Mononuclear cell (primary cell): ENCODE results near the gene CRIP1. TPM values are rescaled to one million over a fixed set of nuclear protein-coding genes. Genes with fewer than 3 reads are reported as not detected.
A peak's percentile ranks its signal among the peaks of the same experiment; 100 is the strongest.

Experiments
- H3K27me3 ChIP-seq: 2 replicates; pipeline ENCODE4 v1.6.0; 2011; ENCODE audit warnings: low read length, control low read depth; ENCODE audit not compliant: insufficient read depth
- H3K4me1 ChIP-seq: 2 replicates; pipeline ENCODE4 v1.5.1; 2011; ENCODE audit warnings: mild to moderate bottlenecking, low read length, control low read depth; ENCODE audit not compliant: insufficient read depth
- H3K4me3 ChIP-seq: 2 replicates; pipeline ENCODE4 v1.5.1; 2011; ENCODE audit warnings: mild to moderate bottlenecking, low read length, moderate library complexity
- H3K9me3 ChIP-seq: 2 replicates; pipeline ENCODE4 v1.5.1; 2011; ENCODE audit warnings: low read depth, mild to moderate bottlenecking, control low read depth, low read length
- total RNA-seq: library from RNA; depleted of rRNA; stranded (reverse); fragments of >200 nt; gene quantifications from one replicate; pipeline ENCODE4 v1.2.3, GENCODE V29; 2012

CRIP1 gene
- total RNA-seq, 1 donor, result 88.2 TPM

GRCh38 chr14:105490267-105490571 is 3.5 kb downstream of the CRIP1 start:
- peaks cover 49% of the 10 kb centered on the region for H3K4me1 ChIP-seq
- H3K27me3 ChIP-seq, result peaks cover 5% of the 10 kb centered on the region
- peak overlapping the region; percentile 68 for H3K4me3 ChIP-seq
- no peaks in the 10 kb centered on the region for H3K9me3 ChIP-seq

- Histone ChIP-seq H3K4me1 (peaks cover 43% of the 10 kb centered on the region), H3K4me3 (peak within 1 kb of the TSS; percentile 68), H3K9me3 (no peaks in the 10 kb centered on the region), H3K27me3 (peaks cover 3% of the 10 kb centered on the region)
Measured at GRCh38 chr14:105490572-105491365, 4.1 kb downstream of the CRIP1 start, which contains the start of gene TEDC1. Gene TEDC1, plus strand, starts transcription at chr14:105491246. Its CDS starts 130 bp downstream, at chr14:105491376.

GRCh38 chr14:105491366-105491973 is 4.8 kb downstream of the CRIP1 start:
- peaks cover 36% of the 10 kb centered on the region for H3K4me1 ChIP-seq
- H3K27me3 ChIP-seq, result no peaks in the 10 kb centered on the region
- no peaks in the 10 kb centered on the region for H3K9me3 ChIP-seq
- peak overlapping the region; percentile 68 for H3K4me3 ChIP-seq

GRCh38 chr14:105492031-105492970 is 5.6 kb downstream of the CRIP1 start:
- H3K9me3 ChIP-seq, result no peaks in the 10 kb centered on the region
- no peak overlapping the region for H3K4me3 ChIP-seq
- H3K4me1 ChIP-seq, result peaks cover 29% of the 10 kb centered on the region
- no peaks in the 10 kb centered on the region for H3K27me3 ChIP-seq

- Histone ChIP-seq H3K9me3 (no peaks in the 10 kb centered on the region), H3K27me3 (no peaks in the 10 kb centered on the region), H3K4me1 (peaks cover 21% of the 10 kb centered on the region), H3K4me3 (no peak overlapping the region)
Measured at GRCh38 chr14:105492971-105493871, 6.5 kb downstream of the CRIP1 start.

GRCh38 chr14:105493921-105494605 is 7.4 kb downstream of the CRIP1 start:
- Histone ChIP-seq H3K27me3 (no peaks in the 10 kb centered on the region), H3K4me1 (peaks cover 13% of the 10 kb centered on the region), H3K4me3 (no peak overlapping the region), H3K9me3 (no peaks in the 10 kb centered on the region)

GRCh38 chr14:105494606-105494929 is 7.9 kb downstream of the CRIP1 start:
- Histone ChIP-seq H3K4me1 (peaks cover 8% of the 10 kb centered on the region), H3K9me3 (no peaks in the 10 kb centered on the region), H3K27me3 (no peaks in the 10 kb centered on the region), H3K4me3 (no peak overlapping the region)

- H3K4me3 ChIP-seq, result no peak overlapping the region
- peaks cover 4% of the 10 kb centered on the region for H3K4me1 ChIP-seq
- H3K9me3 ChIP-seq, result no peaks in the 10 kb centered on the region
- H3K27me3 ChIP-seq, result no peaks in the 10 kb centered on the region
Measured at GRCh38 chr14:105495101-105495989, 8.7 kb downstream of the CRIP1 start.

- peaks cover 4% of the 10 kb centered on the region for H3K4me1 ChIP-seq
- H3K27me3 ChIP-seq, result no peaks in the 10 kb centered on the region
- H3K9me3 ChIP-seq, result no peaks in the 10 kb centered on the region
- no peak overlapping the region for H3K4me3 ChIP-seq
Measured at GRCh38 chr14:105495990-105496830, 9.5 kb downstream of the CRIP1 start.

GRCh38 chr14:105496831-105497591 is 10.3 kb downstream of the CRIP1 start:
- H3K27me3 ChIP-seq, result no peaks in the 10 kb centered on the region

GRCh38 chr14:105497671-105498429 is 11.2 kb downstream of the CRIP1 start:
- Histone ChIP-seq H3K27me3 (no peaks in the 10 kb centered on the region), H3K9me3 (no peaks in the 10 kb centered on the region), H3K4me1 (no peaks in the 10 kb centered on the region), H3K4me3 (no peak overlapping the region)

More at GRCh38 chr14:105496831-105497591, 10.3 kb downstream of the CRIP1 start:
- H3K4me1 ChIP-seq, result peaks cover under 1% of the 10 kb centered on the region
- no peak overlapping the region for H3K4me3 ChIP-seq
- no peaks in the 10 kb centered on the region for H3K9me3 ChIP-seq
